ENCODE measurements around the gene AKAP4. TPM values are rescaled to one million over a fixed set of nuclear protein-coding genes. Genes with fewer than 3 reads are reported as not detected.

AKAP4 gene
- polyA plus RNA-seq, 3 donors from 2014 or later: not detected

DNA sequence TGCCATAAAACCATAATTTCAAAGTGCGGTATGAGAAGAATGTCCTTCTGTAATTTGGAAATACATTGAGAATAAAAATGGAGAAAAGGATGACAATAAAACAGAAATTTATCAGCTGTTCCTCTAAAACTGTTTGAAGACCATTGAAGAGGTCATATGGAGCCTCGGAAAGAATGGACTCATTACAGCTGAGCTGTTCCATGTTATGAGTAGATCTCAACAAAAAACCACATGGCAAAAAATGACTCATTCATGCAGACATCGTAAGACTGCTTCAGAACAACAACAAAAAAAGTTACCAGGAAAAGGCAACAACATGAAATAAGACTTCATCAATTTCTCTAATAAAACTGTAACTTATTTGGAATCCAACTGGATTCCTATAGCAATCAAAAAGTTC, 39.7 kb downstream of the AKAP4 start:
- DNase-seq: no peak
- no peaks in the 10 kb centered on the region for H3K4me1 Mint-ChIP-seq
- no peaks in the 10 kb centered on the region for H3K9me3 Mint-ChIP-seq
- H3K27ac Mint-ChIP-seq: no peak overlapping the region
- no peak overlapping the region for H3K4me3 Mint-ChIP-seq
- no peaks in the 10 kb centered on the region for H3K36me3 Mint-ChIP-seq
- H3K27me3 Mint-ChIP-seq (ENCODE audit: low read depth in 3 of 3): no peaks in the 10 kb centered on the region

GRCh38 chrX:50158593-50158992, 42.2 kb downstream of the AKAP4 start:
- Mint-ChIP-seq H3K27me3 (ENCODE audit: low read depth in 3 of 3) (no peaks in the 10 kb centered on the region), H3K9me3 (no peaks in the 10 kb centered on the region), H3K36me3 (no peaks in the 10 kb centered on the region), H3K4me1 (no peaks in the 10 kb centered on the region), H3K4me3 (no peak overlapping the region), H3K27ac (no peak overlapping the region)
- DNase-seq: no peak

DNA sequence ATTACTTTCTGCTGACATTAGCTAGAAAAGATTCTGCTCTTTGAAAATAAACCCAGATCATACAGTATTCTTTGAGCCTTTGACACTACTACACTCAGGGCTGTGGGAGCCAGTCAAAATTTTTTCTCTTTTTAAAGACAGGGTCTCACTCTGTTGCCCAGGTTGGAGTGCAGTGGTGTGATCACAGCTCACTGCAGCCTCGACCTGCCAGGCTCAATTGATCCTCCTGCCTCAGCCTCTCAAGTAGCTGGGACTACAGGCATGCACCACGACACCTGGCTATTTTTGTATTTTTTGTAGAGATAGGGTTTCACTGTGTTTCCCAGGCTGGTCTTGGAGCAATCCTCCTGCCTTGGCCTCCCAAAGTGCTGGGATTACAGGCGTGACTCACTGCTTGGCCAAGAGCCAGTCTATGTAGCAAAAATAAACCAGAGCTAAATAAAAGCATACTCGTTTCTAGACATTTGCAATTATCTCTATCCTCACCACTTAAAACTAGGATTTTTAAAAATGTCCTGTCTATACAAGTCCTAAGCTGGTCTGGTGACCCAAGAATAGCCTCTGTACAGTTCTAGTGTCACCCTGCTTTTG, 43.2 kb downstream of the AKAP4 start:
- H3K4me3 Mint-ChIP-seq: no peak overlapping the region
- no peaks in the 10 kb centered on the region for H3K36me3 Mint-ChIP-seq
- no peak overlapping the region for H3K27ac Mint-ChIP-seq
- H3K4me1 Mint-ChIP-seq: no peaks in the 10 kb centered on the region
- no peaks in the 10 kb centered on the region for H3K9me3 Mint-ChIP-seq
- no peaks in the 10 kb centered on the region for H3K27me3 Mint-ChIP-seq (ENCODE audit: low read depth in 3 of 3)
- DNase-seq: no peak

DNA sequence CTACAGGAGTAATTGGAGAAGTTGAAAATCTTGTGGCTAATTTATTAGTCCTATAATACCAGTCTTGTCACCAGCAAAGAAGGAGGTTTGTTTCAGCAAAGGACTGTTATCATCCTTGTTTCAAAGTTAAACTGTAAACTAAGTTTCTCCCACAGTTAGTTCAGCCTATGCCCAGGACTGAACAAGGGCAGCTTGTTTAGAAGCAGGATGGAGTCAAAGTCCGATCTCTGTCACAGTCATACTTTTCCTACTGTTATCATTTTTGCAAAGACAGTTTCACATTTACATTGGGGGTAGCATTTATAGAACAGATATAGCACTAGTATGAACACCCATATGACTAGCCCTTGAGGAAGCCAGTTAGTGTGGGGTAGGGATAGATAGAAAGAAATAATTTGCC, 46.4 kb downstream of the AKAP4 start:
- Mint-ChIP-seq H3K36me3 (no peaks in the 10 kb centered on the region), H3K4me3 (no peak overlapping the region), H3K9me3 (no peaks in the 10 kb centered on the region), H3K27ac (no peak overlapping the region), H3K27me3 (ENCODE audit: low read depth in 3 of 3) (peaks cover 0 to 4% (median 2%) of the 10 kb centered on the region in 3 donors), H3K4me1 (no peaks in the 10 kb centered on the region)
- no peak for DNase-seq

- DNase-seq: no peak
- Mint-ChIP-seq H3K4me1 (no peaks in the 10 kb centered on the region), H3K36me3 (no peaks in the 10 kb centered on the region), H3K27me3 (ENCODE audit: low read depth in 3 of 3) (peaks cover 0 to 4% (median 4%) of the 10 kb centered on the region in 3 donors), H3K27ac (no peak overlapping the region), H3K9me3 (no peaks in the 10 kb centered on the region), H3K4me3 (no peak overlapping the region)
Observed at GRCh38 chrX:50152456-50152855, 48.4 kb downstream of the AKAP4 start.

GRCh38 chrX:50147972-50148371, 52.8 kb downstream of the AKAP4 start:
- no peaks in the 10 kb centered on the region for H3K36me3 Mint-ChIP-seq
- H3K27ac Mint-ChIP-seq: no peak overlapping the region
- H3K4me1 Mint-ChIP-seq: no peaks in the 10 kb centered on the region
- no peaks in the 10 kb centered on the region for H3K9me3 Mint-ChIP-seq
- peaks cover 0 to 10% (median 4%) of the 10 kb centered on the region in 3 donors for H3K27me3 Mint-ChIP-seq (ENCODE audit: low read depth in 3 of 3)
- DNase-seq: no peak
- H3K4me3 Mint-ChIP-seq: no peak overlapping the region

Other genes starting within 250 kb of the AKAP4 start
- under 1 TPM in 2 of 3 donors, not detected in 1; 0.38 to 0.46 TPM for gene CCNB3, start 3.8 kb upstream of the AKAP4 start, polyA plus RNA-seq

All from immature natural killer cell (primary cell).